Neural cell (in vitro differentiated cells): ENCODE results near the gene ATXN10. TPM values are rescaled to one million over a fixed set of nuclear protein-coding genes. Genes with fewer than 3 reads are reported as not detected.

ENCODE experiments used
- H2AFZ ChIP-seq: fragments of 200-600, 300-800 bp; sonication (generic), shearing (Covaris generic); 2 replicates; pipeline ENCODE4 v1.6.0; 2014; ENCODE audit warnings: low read depth, mild to moderate bottlenecking, antibody characterized with exemption, low read length, moderate library complexity
- H3F3A ChIP-seq: fragments of 200-600 bp; shearing (Covaris generic); 2 replicates; pipeline ENCODE4 v1.6.1; 2016; ENCODE audit warnings: mild to moderate bottlenecking, moderate library complexity, mixed read lengths, antibody characterized with exemption, low read length; ENCODE audit not compliant: insufficient read depth, poor library complexity, severe bottlenecking
- H3K27ac ChIP-seq: fragments of 200-600, 300-800 bp; sonication (generic), shearing (Covaris generic); 2 replicates; pipeline ENCODE4 v1.5.1; 2014; ENCODE audit warnings: mild to moderate bottlenecking, low read length, moderate library complexity
- H3K27me3 ChIP-seq: fragments of 300-800, 200-600 bp; sonication (generic), shearing (Covaris generic); 2 replicates; pipeline ENCODE4 v1.6.0; 2014; ENCODE audit warnings: mild to moderate bottlenecking, low read depth, low read length, moderate library complexity; ENCODE audit not compliant: insufficient read depth
- H3K36me3 ChIP-seq: fragments of 300-800, 200-600 bp; sonication (generic), shearing (Covaris generic); 2 replicates; pipeline ENCODE4 v1.5.1; 2014; ENCODE audit warnings: mild to moderate bottlenecking, antibody characterized with exemption, low read length, moderate library complexity; ENCODE audit not compliant: insufficient read depth
- H3K4me2 ChIP-seq: fragments of 300-800, 200-600 bp; sonication (generic), shearing (Covaris generic); 2 replicates; pipeline ENCODE4 v1.6.0; 2014; ENCODE audit warnings: mild to moderate bottlenecking, low read length
- H3K4me3 ChIP-seq: fragments of 300-800, 200-600 bp; sonication (generic), shearing (Covaris generic); 2 replicates; pipeline ENCODE4 v1.5.1; 2014; ENCODE audit warnings: mild to moderate bottlenecking, low read length, moderate library complexity
- H3K79me2 ChIP-seq: fragments of 200-600 bp; shearing (Covaris generic); replicated peaks from 2 replicates; pipeline ENCODE4 v1.6.0; 2014; ENCODE audit warnings: mild to moderate bottlenecking, low read length, moderate library complexity; ENCODE audit not compliant: insufficient read depth
- H3K9ac ChIP-seq: fragments of 300-800, 200-600 bp; sonication (generic), shearing (Covaris generic); 2 replicates; pipeline ENCODE4 v1.6.1; 2016; ENCODE audit warnings: mild to moderate bottlenecking, low read length, mixed read lengths
- H3K9me2 ChIP-seq: fragments of 200-600 bp; shearing (Covaris generic); 2 replicates; pipeline ENCODE4 v1.6.1; 2016; ENCODE audit warnings: mild to moderate bottlenecking, low read length, mixed read lengths; ENCODE audit not compliant: insufficient read depth
- H3K9me3 ChIP-seq: fragments of 200-600, 300-800 bp; sonication (generic), shearing (Covaris generic); 2 replicates; pipeline ENCODE4 v1.6.1; 2016; ENCODE audit warnings: mild to moderate bottlenecking, mixed run types, low read length, moderate library complexity, mixed read lengths
- H4K20me1 ChIP-seq: fragments of 200-600 bp; shearing (Covaris generic); 2 replicates; pipeline ENCODE4 v1.6.1; 2016; ENCODE audit warnings: mild to moderate bottlenecking, mixed run types; ENCODE audit not compliant: insufficient read depth
- CTCF ChIP-seq: fragments of 450-650 bp; IDR thresholded peaks from 2 replicates; pipeline ENCODE4 v1.5.1; 2014; ENCODE audit warnings: antibody characterized with exemption, mild to moderate bottlenecking, moderate library complexity; ENCODE audit not compliant: poor library complexity, severe bottlenecking
- EP300 ChIP-seq: fragments of 450-650 bp; conservative IDR thresholded peaks from 2 replicates; pipeline ENCODE4 v1.6.1; 2014; ENCODE audit warnings: antibody characterized with exemption, mild to moderate bottlenecking, moderate library complexity; ENCODE audit not compliant: poor library complexity, severe bottlenecking
- EZH2 ChIP-seq: fragments of 200-600, 300-800 bp; shearing (Covaris generic), sonication (generic); IDR thresholded peaks from 2 replicates; pipeline ENCODE4 v1.6.1; 2014; ENCODE audit warnings: antibody characterized with exemption, low read length, borderline replicate concordance, mild to moderate bottlenecking; ENCODE audit not compliant: insufficient read depth, poor library complexity, severe bottlenecking
- MXI1 ChIP-seq: fragments of 450-650 bp; conservative IDR thresholded peaks from 2 replicates; pipeline ENCODE4 v1.6.1; 2014; ENCODE audit warnings: antibody characterized with exemption, mild to moderate bottlenecking; ENCODE audit not compliant: poor library complexity, severe bottlenecking
- POLR2AphosphoS5 ChIP-seq: IDR thresholded peaks from 2 replicates; pipeline ENCODE4 v1.6.1; 2012
- RAD21 ChIP-seq: fragments of 450-650 bp; conservative IDR thresholded peaks from 2 replicates; pipeline ENCODE4 v1.6.1; 2014; ENCODE audit warnings: antibody characterized with exemption, mild to moderate bottlenecking, moderate library complexity
- REST ChIP-seq: IDR thresholded peaks from 2 replicates; pipeline ENCODE4 v1.6.1; 2012; ENCODE audit warnings: borderline replicate concordance
- SMC3 ChIP-seq: fragments of 450-650 bp; conservative IDR thresholded peaks from 2 replicates; pipeline ENCODE4 v1.6.1; 2014; ENCODE audit warnings: antibody characterized with exemption, mild to moderate bottlenecking, moderate library complexity; ENCODE audit not compliant: poor library complexity
- TAF1 ChIP-seq: IDR thresholded peaks from 2 replicates; pipeline ENCODE4 v1.6.1; 2012; ENCODE audit warnings: low read depth
- polyA plus RNA-seq: library from polyadenylated mRNA; depleted of rRNA; stranded (reverse); fragments of >200 nt; gene quantifications from 2 replicates; pipeline ENCODE4 v1.2.3, GENCODE V29; 2014

The ATXN10 gene
- polyA plus RNA-seq, 1 donor from 2014 or later = 321 TPM

- Histone ChIP-seq H4K20me1 (peaks cover 5% of the 10 kb centered on the region), H3K4me3 (no peak overlapping the region), H3K4me2 (no peak overlapping the region), H3K9me3 (no peaks in the 10 kb centered on the region), H3K27me3 (no peaks in the 10 kb centered on the region), H2AFZ (no peak overlapping the region), H3K9ac (no peak overlapping the region), H3K27ac (no peak overlapping the region), H3F3A (no peaks in the 10 kb centered on the region), H3K9me2 (no peaks in the 10 kb centered on the region), H3K79me2 (peaks cover 59% of the 10 kb centered on the region), H3K36me3 (peaks cover 2% of the 10 kb centered on the region)
- TF ChIP-seq RAD21 (no peak), MXI1 (no peak)
Measured at GRCh38 chr22:45686004-45686403, 14.4 kb downstream of the ATXN10 start.

GRCh38 chr22:45686836-45687235 lies 15.2 kb downstream of the ATXN10 start:
- Histone ChIP-seq H3K4me2 (no peak overlapping the region), H3K79me2 (peaks cover 57% of the 10 kb centered on the region), H3F3A (no peaks in the 10 kb centered on the region), H3K27me3 (no peaks in the 10 kb centered on the region), H3K9ac (no peak overlapping the region), H3K9me2 (no peaks in the 10 kb centered on the region), H3K27ac (no peak overlapping the region), H3K4me3 (no peak overlapping the region), H4K20me1 (peaks cover 5% of the 10 kb centered on the region), H3K36me3 (peaks cover 3% of the 10 kb centered on the region), H2AFZ (no peak overlapping the region), H3K9me3 (no peaks in the 10 kb centered on the region)
- TF ChIP-seq MXI1 (no peak), EP300 (no peak), POLR2AphosphoS5 (no peak), SMC3 (no peak), RAD21 (no peak), REST (no peak), EZH2 (no peak), CTCF (no peak), TAF1 (no peak)

GRCh38 chr22:45688600-45689080 lies 17.0 kb downstream of the ATXN10 start:
- peaks cover 5% of the 10 kb centered on the region for H4K20me1 ChIP-seq
- no peak overlapping the region for H3K4me2 ChIP-seq
- H3K27ac ChIP-seq = no peak overlapping the region

More at GRCh38 chr22:45688600-45689080, 17.0 kb downstream of the ATXN10 start:
- Histone ChIP-seq H3F3A (no peaks in the 10 kb centered on the region), H3K9ac (no peak overlapping the region), H3K9me2 (no peaks in the 10 kb centered on the region), H3K36me3 (peaks cover 12% of the 10 kb centered on the region), H3K27me3 (no peaks in the 10 kb centered on the region), H3K4me3 (no peak overlapping the region), H3K9me3 (no peaks in the 10 kb centered on the region), H2AFZ (no peak overlapping the region), H3K79me2 (peaks cover 45% of the 10 kb centered on the region)
- TF ChIP-seq REST (no peak), TAF1 (no peak), CTCF (no peak), POLR2AphosphoS5 (no peak), RAD21 (no peak), EP300 (no peak), MXI1 (no peak), EZH2 (no peak), SMC3 (no peak)
